KOPT-K1 (cell line): ENCODE measurements around the gene MAP3K20.
"Not testable (repeated sequence)": the region's sequence is repeated elsewhere in the genome, so short reads cannot be mapped to it uniquely, and the experiment has no call there.

ENCODE experiments used
- H3K27ac ChIP-seq: fragments of 200-600 bp; sonication (generic); 2 replicates; pipeline ENCODE4 v1.5.1; 2016; ENCODE audit warnings: antibody characterized with exemption, mild to moderate bottlenecking, low read depth, low read length; ENCODE audit not compliant: poor library complexity, severe bottlenecking
- H3K36me3 ChIP-seq: fragments of 200-600 bp; sonication (generic); 2 replicates; pipeline ENCODE4 v1.5.1; 2017; ENCODE audit warnings: antibody characterized with exemption, mild to moderate bottlenecking, low read length, moderate library complexity; ENCODE audit not compliant: insufficient read depth
- H3K9me3 ChIP-seq: fragments of 200-600 bp; sonication (generic); 2 replicates; pipeline ENCODE4 v1.5.1; 2017; ENCODE audit warnings: antibody characterized with exemption, low read length, mild to moderate bottlenecking; ENCODE audit not compliant: insufficient read depth, poor library complexity, severe bottlenecking

The MAP3K20 gene

DNA sequence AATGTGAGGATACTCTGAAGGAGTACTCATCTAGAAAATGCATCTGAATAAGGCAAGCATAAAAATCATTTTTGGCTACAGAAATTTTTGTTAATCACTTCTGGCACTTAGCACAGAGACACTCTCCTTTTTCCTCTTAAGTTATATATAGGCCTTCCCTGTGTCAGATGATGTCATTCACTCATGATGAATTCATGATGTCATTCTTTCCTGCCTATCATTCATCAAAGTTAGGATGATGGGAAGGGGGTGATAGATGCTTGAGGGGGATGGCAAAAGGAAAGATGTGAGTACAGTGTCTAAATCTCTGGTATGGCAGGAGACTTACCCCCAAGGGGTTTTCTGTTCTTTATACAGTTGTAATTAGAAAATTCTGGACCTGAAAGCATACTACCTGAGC is 42.0 kb downstream of the MAP3K20 start:
- no peaks in the 10 kb centered on the region for H3K36me3 ChIP-seq
- no peaks in the 10 kb centered on the region for H3K9me3 ChIP-seq
- no peak overlapping the region for H3K27ac ChIP-seq

DNA sequence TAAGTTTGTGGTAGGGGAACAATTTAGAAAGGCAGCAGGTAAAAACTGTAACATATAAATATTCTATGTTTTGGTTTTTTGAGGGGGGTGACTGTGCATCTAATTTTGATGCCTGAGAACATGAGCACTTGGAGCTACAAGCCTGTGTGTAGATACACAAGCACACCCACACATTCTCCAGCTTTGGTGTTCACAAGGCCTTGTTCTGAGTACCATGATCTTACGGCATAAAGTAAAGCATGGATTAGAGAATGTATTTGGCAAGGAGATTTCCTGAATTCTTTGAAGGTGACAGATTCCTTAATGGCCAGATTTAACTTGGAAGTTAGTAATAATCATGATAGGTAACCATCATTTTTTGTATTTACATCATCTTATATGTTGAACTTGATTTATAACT is 42.7 kb downstream of the MAP3K20 start:
- Histone ChIP-seq H3K9me3 (no peaks in the 10 kb centered on the region), H3K27ac (no peak overlapping the region), H3K36me3 (no peaks in the 10 kb centered on the region)

DNA sequence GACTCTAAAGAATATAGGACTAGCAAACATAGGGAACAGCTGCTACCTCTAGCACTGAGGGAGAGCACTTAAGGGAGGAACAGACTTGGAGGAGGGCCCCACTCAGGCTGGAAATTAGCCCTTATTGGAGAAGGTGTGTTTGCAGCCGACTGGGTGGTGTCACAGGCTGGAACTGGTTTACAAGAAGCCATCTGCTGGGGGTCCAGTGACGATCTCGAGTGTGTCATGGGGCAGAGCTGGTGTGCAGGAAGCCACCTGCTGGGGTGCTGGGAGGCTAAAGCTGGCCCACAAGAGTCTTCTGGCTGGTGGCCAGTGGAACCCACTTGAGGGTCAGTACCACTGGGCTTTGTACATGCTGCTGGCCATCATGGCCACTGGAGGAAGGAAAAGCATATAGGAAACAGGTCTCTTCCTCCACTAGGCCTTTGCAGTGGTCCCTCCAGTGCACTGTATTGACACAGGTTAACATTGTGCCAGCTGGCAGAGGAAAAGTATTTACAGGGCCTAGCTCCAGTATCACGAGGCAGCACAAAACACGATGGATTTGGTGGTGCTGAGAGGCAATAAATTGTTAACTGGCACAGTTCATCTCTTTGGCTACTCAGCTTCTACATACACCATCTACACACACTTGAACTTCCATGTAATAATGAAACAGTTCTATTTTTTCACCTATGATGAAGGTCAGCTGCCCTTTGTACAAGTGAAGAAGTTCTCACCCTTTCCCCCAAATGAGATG is 43.6 kb downstream of the MAP3K20 start:
- Histone ChIP-seq H3K27ac (no peak overlapping the region), H3K9me3 (no peaks in the 10 kb centered on the region), H3K36me3 (no peaks in the 10 kb centered on the region)

DNA sequence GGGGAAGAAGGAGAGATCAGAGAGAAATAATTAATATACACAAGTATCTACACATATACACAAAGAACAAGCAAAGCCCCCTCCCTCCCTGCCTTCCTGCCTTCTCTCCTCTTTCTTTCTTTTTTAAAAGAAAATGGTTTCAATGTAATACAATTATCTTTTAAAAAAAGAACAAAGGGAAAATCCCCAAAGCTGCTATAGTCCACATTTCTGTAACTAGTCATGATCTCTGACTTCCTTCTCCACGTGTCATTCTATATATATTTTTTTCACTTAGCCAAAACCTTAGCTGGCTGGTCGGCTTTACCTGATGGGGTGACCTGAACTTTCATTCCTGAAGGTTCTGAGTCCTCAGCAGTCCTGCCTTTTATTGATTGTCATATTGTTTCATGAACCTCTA is 44.3 kb downstream of the MAP3K20 start:
- H3K9me3 ChIP-seq = no peaks in the 10 kb centered on the region
- no peak overlapping the region for H3K27ac ChIP-seq
- H3K36me3 ChIP-seq = no peaks in the 10 kb centered on the region

DNA sequence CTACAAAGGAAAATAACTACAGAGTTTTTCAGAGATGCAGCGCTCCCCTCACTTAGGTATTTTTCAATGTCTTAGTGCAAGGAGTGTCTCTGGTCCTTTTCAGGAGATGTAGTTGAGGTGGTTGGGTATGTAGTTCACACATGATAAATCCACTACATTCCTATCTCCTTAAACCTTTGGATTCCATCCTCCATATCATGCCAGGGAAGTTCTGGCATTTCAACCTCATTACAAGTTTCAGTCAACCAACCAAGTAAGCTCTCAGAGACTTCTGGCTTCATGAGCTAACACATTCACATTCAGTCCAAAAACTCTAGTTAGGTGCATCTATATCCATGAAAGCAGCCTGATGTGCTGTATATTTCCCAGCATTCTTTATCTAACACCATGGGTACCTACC is 47.3 kb downstream of the MAP3K20 start:
- Histone ChIP-seq H3K9me3 (no peaks in the 10 kb centered on the region), H3K27ac (no peak overlapping the region), H3K36me3 (no peaks in the 10 kb centered on the region)

DNA sequence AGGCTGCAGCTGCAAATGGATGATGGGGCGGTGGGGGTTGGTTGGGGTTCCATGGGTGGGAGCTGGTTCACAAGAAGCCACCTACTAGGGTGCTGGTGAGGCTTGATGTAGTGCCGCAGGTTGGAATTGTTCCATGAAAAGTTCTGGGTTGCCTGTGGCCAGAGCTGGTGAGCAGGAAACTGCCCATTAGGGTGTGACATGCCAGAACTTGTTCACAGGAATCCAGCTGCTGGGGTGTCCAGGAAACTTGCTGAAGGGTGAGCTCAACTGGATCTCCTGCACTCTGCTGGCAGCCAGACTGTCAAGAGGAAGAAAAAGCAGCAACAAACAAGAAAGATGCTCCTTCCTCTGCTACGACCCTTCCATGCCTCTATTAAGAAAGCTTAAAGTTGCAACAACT is 48.8 kb downstream of the MAP3K20 start:
- Histone ChIP-seq H3K36me3 (no peaks in the 10 kb centered on the region), H3K9me3 (no peaks in the 10 kb centered on the region), H3K27ac (no peak overlapping the region)

DNA sequence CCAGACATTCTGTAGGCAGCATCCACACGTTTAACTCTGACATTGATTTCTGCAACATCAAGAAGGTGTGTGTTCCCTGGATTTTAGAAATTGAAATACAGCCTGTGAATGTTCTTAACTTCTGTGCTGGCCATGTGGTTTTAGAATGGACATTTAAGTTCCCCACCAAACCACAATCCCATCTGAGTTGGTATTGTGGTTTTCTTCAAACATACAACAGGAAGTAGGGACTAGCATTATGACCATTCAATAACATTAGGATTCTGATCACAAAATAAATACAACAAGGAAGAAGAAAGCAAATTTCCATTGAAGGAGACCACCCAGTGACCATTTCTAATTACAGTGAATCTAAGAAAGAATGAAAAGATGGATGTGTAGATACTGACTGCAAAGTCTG is 51.2 kb downstream of the MAP3K20 start:
- Histone ChIP-seq H3K9me3 (no peaks in the 10 kb centered on the region), H3K27ac (no peak overlapping the region), H3K36me3 (no peaks in the 10 kb centered on the region)

DNA sequence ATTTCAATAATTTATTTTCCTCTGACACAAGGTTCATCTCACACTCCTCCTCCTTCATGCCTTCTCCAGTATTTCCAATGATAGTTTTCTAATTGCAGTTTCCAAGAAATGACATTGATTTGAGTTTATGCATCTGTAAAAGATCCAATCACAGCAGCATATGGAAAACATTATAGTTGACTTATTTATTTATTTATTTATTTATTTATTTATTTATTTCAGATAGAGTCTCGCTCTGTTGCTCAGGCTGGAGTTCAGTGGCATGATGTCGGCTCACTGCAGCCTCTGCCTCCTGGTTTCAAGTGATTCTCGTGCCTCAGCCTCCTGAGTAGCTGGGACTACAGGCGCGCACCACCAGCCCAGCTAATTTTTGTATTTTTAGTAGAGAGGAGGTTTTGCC is 52.5 kb downstream of the MAP3K20 start:
- H3K9me3 ChIP-seq, H3K27ac ChIP-seq, H3K36me3 ChIP-seq: not testable (repeated sequence)

DNA sequence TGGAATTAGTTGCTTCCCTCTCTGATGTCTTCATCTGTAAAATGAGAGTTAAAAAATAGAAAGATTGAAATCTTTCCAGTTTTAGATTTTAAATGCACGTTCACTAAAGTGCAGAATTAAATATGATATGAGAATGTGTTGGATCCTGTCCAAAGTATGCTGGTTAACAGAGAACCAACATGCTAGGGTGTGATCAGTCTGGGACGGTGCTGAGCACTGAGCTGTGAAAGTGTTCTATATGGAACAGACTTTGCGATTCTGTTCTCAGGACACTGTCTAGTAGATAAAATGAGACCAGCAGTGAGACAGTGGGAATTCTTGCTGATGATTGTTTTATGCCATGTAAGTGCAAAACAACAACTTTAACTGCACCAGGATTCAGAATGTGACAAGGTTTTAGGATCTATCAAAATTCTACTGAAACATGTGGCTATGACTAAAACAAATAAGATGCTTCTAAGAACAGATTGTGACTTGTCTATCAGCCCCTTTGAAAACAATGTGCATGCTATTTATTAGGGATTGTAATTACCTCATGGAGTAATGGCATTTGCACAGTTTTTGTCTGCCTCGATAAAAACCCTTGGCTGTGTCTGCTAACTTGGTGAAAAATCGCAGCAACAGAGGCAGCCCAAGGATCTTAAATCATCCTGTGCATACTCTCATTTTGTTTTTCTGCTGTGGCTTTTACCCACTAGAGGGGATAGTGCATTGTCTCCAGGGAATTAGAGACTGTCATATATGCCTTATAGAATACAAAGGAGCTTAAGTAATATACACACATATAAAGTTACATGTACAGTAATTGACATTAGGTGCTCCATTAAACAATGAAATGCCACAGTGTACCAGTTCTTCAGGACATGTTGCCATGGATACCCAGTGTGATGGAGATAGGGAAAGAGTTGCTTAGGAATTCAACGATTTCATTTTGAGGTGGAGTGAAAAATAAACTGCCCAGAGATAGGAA is 55.1 kb downstream of the MAP3K20 start:
- Histone ChIP-seq H3K36me3 (no peaks in the 10 kb centered on the region), H3K27ac (no peak overlapping the region), H3K9me3 (no peaks in the 10 kb centered on the region)

DNA sequence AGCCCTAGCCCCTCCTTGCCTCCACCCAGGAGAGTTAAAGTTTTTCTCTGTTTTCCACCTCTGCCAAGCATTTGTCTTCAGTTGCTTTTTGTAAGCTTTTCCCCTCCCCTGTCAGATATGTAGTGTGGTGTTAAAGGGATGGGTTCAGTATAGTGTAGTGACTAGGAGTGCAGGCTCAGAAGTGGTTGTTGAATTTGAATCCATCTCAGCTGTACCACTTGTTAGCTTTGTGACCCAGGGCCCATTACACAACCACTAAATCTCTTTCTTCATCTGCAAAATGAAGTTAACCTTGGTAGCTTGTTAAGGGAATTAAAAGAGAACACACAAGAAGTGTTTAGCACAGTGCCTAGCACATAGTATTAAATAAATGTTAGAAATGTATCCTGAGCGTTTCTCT is 56.9 kb downstream of the MAP3K20 start:
- Histone ChIP-seq H3K27ac (no peak overlapping the region), H3K9me3 (no peaks in the 10 kb centered on the region), H3K36me3 (no peaks in the 10 kb centered on the region)

DNA sequence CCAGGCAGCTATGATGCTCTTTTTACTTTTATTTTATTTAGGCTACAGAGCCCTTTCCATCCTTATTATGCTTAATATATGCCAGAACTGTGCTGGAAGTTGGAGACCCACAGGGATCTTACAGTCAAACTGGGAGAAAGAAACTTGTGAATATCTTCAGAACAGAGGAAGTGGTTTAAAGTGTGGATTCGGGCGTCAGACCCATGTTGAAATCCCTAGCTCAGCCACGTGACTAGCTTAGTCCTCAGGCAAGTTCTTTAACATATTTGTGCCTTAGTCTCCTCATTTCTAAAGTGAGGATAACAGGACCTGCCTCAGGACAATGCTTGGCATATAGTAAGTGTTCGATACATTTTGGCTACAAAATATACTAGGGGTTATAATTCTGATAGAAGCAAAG is 59.1 kb downstream of the MAP3K20 start:
- no peaks in the 10 kb centered on the region for H3K36me3 ChIP-seq
- no peaks in the 10 kb centered on the region for H3K9me3 ChIP-seq
- H3K27ac ChIP-seq = no peak overlapping the region

DNA sequence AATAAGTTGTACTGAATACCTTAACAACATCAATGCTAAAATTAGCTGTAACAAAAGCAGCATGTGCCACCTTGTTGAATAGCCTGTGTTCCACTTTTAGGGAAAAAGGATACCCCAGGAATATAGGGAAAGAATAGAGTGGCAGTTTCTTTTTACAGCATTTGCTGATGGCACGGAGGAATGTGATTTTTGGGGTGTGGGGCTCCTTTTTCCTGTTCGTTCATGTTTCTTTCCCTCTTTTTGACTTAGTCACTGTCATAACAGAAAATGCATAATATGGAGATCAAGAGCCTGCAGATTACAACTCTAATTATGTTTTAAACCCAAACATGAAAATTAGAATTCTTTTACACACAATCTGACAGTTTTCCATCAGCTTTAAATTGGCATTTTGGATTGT is 60.4 kb downstream of the MAP3K20 start:
- H3K36me3 ChIP-seq = no peaks in the 10 kb centered on the region
- no peak overlapping the region for H3K27ac ChIP-seq
- H3K9me3 ChIP-seq = no peaks in the 10 kb centered on the region

DNA sequence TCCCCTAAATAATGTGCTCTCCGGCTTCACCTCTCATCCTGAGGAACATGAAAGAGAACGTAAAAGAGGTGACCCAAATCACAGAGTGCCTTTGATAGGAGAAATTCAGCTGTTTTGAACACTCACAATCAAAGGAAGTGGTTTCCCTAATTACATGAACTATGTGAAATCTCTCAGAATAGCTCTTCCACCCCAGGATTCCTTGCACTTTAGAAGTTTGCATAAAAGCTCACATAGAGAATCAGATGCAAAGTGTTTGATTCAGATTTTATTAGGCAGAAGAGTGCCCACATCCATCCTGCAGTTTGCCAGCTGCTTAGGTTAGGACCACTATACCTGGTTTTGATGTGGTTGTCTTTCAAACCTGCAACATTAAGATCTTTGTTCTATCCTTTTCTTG is 61.0 kb downstream of the MAP3K20 start:
- Histone ChIP-seq H3K27ac (no peak overlapping the region), H3K36me3 (no peaks in the 10 kb centered on the region), H3K9me3 (peaks cover 3% of the 10 kb centered on the region)

DNA sequence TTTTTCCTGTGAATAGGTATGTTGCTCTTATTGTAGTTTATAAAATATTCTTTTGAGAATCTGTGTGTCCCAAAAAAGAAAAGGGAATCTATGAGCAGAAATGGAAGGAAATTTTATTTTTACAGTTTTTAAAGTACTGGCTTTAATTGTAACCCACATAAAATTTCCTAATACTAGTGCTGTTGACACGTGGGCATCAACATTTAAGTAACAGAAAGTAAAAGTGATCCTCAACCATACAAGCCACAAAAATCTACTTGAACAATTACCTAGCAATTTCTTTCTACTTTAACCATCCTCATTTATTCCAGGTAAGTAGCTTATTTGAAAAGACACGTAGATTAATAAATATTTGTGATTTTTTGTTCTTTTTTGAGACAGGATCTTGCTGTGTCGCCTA is 62.0 kb downstream of the MAP3K20 start:
- no peak overlapping the region for H3K27ac ChIP-seq
- H3K9me3 ChIP-seq = peaks cover 11% of the 10 kb centered on the region
- no peaks in the 10 kb centered on the region for H3K36me3 ChIP-seq

DNA sequence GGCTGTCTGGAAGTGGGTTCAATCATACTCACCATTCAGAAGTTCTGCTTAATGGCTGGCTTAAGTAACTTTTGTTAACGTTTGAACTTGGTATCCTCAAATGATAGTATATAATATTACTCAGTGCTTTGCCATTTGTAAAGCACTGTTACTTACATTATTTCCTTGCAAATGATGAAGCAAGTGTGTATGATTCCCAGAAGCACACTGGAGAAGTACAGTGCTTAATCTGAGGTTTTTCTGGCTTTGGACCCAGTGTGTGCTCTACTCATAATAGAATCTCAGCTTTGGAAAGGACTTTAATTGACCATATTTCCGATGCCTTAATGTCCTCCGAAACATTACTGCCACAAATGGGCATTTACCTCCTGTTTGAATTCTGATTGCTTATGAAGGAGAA is 63.3 kb downstream of the MAP3K20 start:
- Histone ChIP-seq H3K36me3 (no peaks in the 10 kb centered on the region), H3K9me3 (peaks cover 15% of the 10 kb centered on the region), H3K27ac (no peak overlapping the region)

DNA sequence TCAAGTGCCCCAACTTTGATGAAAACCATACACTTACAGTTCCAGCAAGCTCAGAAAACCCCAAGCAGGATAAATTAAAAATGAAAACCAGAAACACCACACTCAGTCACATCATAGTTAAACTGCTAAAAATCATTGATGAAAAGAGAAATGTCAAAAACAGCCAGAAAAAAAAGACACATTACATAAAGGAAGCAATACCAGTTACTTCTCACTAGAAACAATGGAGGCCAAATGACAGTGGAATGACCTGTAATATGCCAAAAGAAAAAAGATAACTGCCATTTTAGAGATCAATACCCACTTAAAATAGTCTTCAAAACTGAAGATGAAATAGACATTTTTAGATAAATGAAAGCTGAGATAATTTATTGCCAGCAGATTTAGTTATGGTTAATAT is 66.0 kb downstream of the MAP3K20 start:
- H3K36me3 ChIP-seq = no peaks in the 10 kb centered on the region
- H3K9me3 ChIP-seq = peaks cover 15% of the 10 kb centered on the region
- H3K27ac ChIP-seq = no peak overlapping the region
